Endodermal cell (in vitro differentiated cells): Measurements from ENCODE around the gene DPF3. TPM values are rescaled to one million over a fixed set of nuclear protein-coding genes. Genes with fewer than 3 reads are reported as not detected.

ENCODE experiments used
- DNase-seq: peaks from one replicate; pipeline ENCODE4 v3.0.0-alpha.2; 2017
- H3K27ac ChIP-seq: 2 replicates; pipeline ENCODE4 v1.5.1; 2013; ENCODE audit warnings: mild to moderate bottlenecking, low read depth, low read length, moderate library complexity
- H3K27me3 ChIP-seq: 2 replicates; pipeline ENCODE4 v1.6.1; 2013; ENCODE audit warnings: mild to moderate bottlenecking, low read length, moderate library complexity; ENCODE audit not compliant: insufficient read depth, control insufficient read depth, poor library complexity, severe bottlenecking
- H3K36me3 ChIP-seq: 2 replicates; pipeline ENCODE4 v1.7.0; 2013; ENCODE audit warnings: mild to moderate bottlenecking, low read length, moderate library complexity; ENCODE audit not compliant: control insufficient read depth, insufficient read depth
- H3K4me1 ChIP-seq: one replicate; pipeline ENCODE4 v1.7.0; 2013; ENCODE audit warnings: low read length; ENCODE audit not compliant: control insufficient read depth, insufficient read depth
- H3K4me3 ChIP-seq: 2 replicates; pipeline ENCODE4 v1.5.1; 2013; ENCODE audit warnings: mild to moderate bottlenecking, low read length, moderate library complexity
- H3K9ac ChIP-seq: 2 replicates; pipeline ENCODE4 v1.6.1; 2013; ENCODE audit warnings: mild to moderate bottlenecking, low read length, moderate library complexity; ENCODE audit not compliant: poor library complexity, severe bottlenecking; ENCODE audit errors: extremely low read depth
- H3K9me3 ChIP-seq: 2 replicates; pipeline ENCODE4 v1.6.1; 2013; ENCODE audit warnings: mild to moderate bottlenecking, low read length, moderate library complexity; ENCODE audit not compliant: control insufficient read depth
- H3K27ac Mint-ChIP-seq: 2 replicates; pipeline ENCODE4 v1.8.0; 2020; ENCODE audit warnings: mixed read lengths
- H3K27me3 Mint-ChIP-seq: 2 replicates; pipeline ENCODE4 v1.8.0; 2021; ENCODE audit warnings: mild to moderate bottlenecking, mixed read lengths; ENCODE audit not compliant: insufficient read depth
- H3K36me3 Mint-ChIP-seq: 2 replicates; pipeline ENCODE4 v1.8.0; 2020; ENCODE audit warnings: low read depth, mixed read lengths
- H3K4me1 Mint-ChIP-seq: 2 replicates; pipeline ENCODE4 v1.8.0; 2020; ENCODE audit warnings: mixed read lengths
- H3K4me3 Mint-ChIP-seq: 2 replicates; pipeline ENCODE4 v1.8.0; 2020; ENCODE audit warnings: mild to moderate bottlenecking, moderate library complexity, mixed read lengths
- H3K9me3 Mint-ChIP-seq: 2 replicates; pipeline ENCODE4 v1.8.0; 2020; ENCODE audit warnings: mild to moderate bottlenecking, mixed read lengths
- CTCF ChIP-seq: fragments of 200-600 bp; sonication (generic); conservative IDR thresholded peaks from 2 replicates; pipeline ENCODE4 v1.5.0; 2021; ENCODE audit warnings: antibody characterized with exemption, mild to moderate bottlenecking
- WGBS, 2 experiments: methylation state at CpG; one replicate each; pipeline versions ENCODE4 v1.1.5 to v1.1.7; 2013; ENCODE audit warnings: missing lambda C conversion rate in 2 of 2, mixed read lengths in 1 of 2; ENCODE audit not compliant: insufficient coverage in 1 of 2, insufficient read length in 1 of 2; 5-methylcytosine and 5-hydroxymethylcytosine counted together
- total RNA-seq, 2 donors: library from RNA; stranded (reverse); fragmentation: NEBNext Ultra II Directional in 1 of 2; extraction: Animal tissue kit (Norgen Biotek cat#: 25700) in 1 of 2; gene quantifications; 2 replicates in 1 of 2; 3 replicates in 1 of 2; pipeline ENCODE4 v1.2.1, GENCODE V29; 2021

The DPF3 gene
- total RNA-seq, 2 donors from 2014 or later, result not detected

- no peak overlapping the region for H3K4me3 Mint-ChIP-seq
- no peak overlapping the region for H3K27ac Mint-ChIP-seq
- H3K4me3 ChIP-seq, result no peak overlapping the region
- H3K9me3 ChIP-seq, result no peaks in the 10 kb centered on the region
- no peaks in the 10 kb centered on the region for H3K27me3 Mint-ChIP-seq
- WGBS, 2 experiments, result 100% methylated on average over 1 of the region's 1 CpG
- DNase-seq, result no peak
- H3K27ac ChIP-seq, result no peak overlapping the region
- H3K36me3 Mint-ChIP-seq, result no peaks in the 10 kb centered on the region
- H3K4me1 Mint-ChIP-seq, result peaks cover 11% of the 10 kb centered on the region
- H3K36me3 ChIP-seq, result no peaks in the 10 kb centered on the region
- no peaks in the 10 kb centered on the region for H3K27me3 ChIP-seq
- no peaks in the 10 kb centered on the region for H3K9me3 Mint-ChIP-seq
- no peaks in the 10 kb centered on the region for H3K4me1 ChIP-seq
- H3K9ac ChIP-seq, result no peak overlapping the region
- no peak for TF ChIP-seq CTCF
Measured at GRCh38 chr14:72657214-72657921, 236.5 kb downstream of the DPF3 start.

GRCh38 chr14:72653026-72653425 is 240.9 kb downstream of the DPF3 start:
- no peaks in the 10 kb centered on the region for H3K4me1 ChIP-seq
- Mint-ChIP-seq H3K4me3 (no peak overlapping the region), H3K27me3 (no peaks in the 10 kb centered on the region), H3K36me3 (no peaks in the 10 kb centered on the region), H3K4me1 (peaks cover 11% of the 10 kb centered on the region), H3K9me3 (no peaks in the 10 kb centered on the region), H3K27ac (no peak overlapping the region)
- H3K9ac ChIP-seq, result no peak overlapping the region
- H3K27me3 ChIP-seq, result no peaks in the 10 kb centered on the region
- TF ChIP-seq CTCF, result no peak
- no peak for DNase-seq
- H3K9me3 ChIP-seq, result no peaks in the 10 kb centered on the region
- H3K4me3 ChIP-seq, result no peak overlapping the region
- no peaks in the 10 kb centered on the region for H3K36me3 ChIP-seq
- no peak overlapping the region for H3K27ac ChIP-seq
- WGBS, 2 experiments, result 95 to 100% methylated on average over 3 to 8 of the region's 8 CpGs

GRCh38 chr14:72652179-72652578 is 241.7 kb downstream of the DPF3 start:
- Histone ChIP-seq H3K36me3 (no peaks in the 10 kb centered on the region), H3K27ac (no peak overlapping the region), H3K9ac (no peak overlapping the region), H3K4me1 (no peaks in the 10 kb centered on the region), H3K9me3 (no peaks in the 10 kb centered on the region), H3K27me3 (no peaks in the 10 kb centered on the region), H3K4me3 (no peak overlapping the region)
- Mint-ChIP-seq H3K4me1 (peaks cover 11% of the 10 kb centered on the region), H3K27me3 (no peaks in the 10 kb centered on the region), H3K4me3 (no peak overlapping the region), H3K27ac (no peak overlapping the region), H3K36me3 (no peaks in the 10 kb centered on the region), H3K9me3 (no peaks in the 10 kb centered on the region)
- no peak for DNase-seq
- WGBS, 2 experiments, result 80 to 100% methylated on average over 1 to 4 of the region's 4 CpGs
- TF ChIP-seq CTCF, result no peak
